B cell (primary cell): ENCODE data around the gene IGLON5. TPM values are rescaled to one million over a fixed set of nuclear protein-coding genes. Genes with fewer than 3 reads are reported as not detected.

Experiments
- ATAC-seq: fragments of 200-7000 bp; cut with Tn5 transposase; one replicate; pipeline ENCODE4 v1.10.0; 2021; ENCODE audit warnings: low read depth, mild to moderate bottlenecking, moderate number of reproducible peaks, moderate library complexity
- CTCF ChIA-PET: fragments of 350-600 bp; sonication (Branson Sonifier 250); formaldehyde crosslinking; loops from one replicate; lab custom pipeline; 2021; ENCODE audit warnings: antibody characterized with exemption, inconsistent platforms; lab: Charles Lee
- POLR2A ChIA-PET: fragments of 350-600 bp; sonication (Branson Sonifier 250); formaldehyde crosslinking; loops from one replicate; lab custom pipeline; 2021; ENCODE audit warnings: antibody characterized with exemption; lab: Charles Lee
- DNase-seq: peaks from one replicate; pipeline ENCODE4 v3.0.0; 2013
- H2AFZ ChIP-seq: 2 replicates; pipeline ENCODE4 v1.6.1; 2012; ENCODE audit warnings: mild to moderate bottlenecking, low read depth, low read length; ENCODE audit not compliant: insufficient read depth, poor library complexity, severe bottlenecking
- H3K27ac ChIP-seq, 2 donors: 1 replicate in 1 of 2; 2 replicates in 1 of 2; pipeline ENCODE4 v1.5.1; 2012 to 2013; ENCODE audit warnings: low read length in 2 of 2, mild to moderate bottlenecking in 2 of 2, moderate library complexity in 1 of 2
- H3K27me3 ChIP-seq, 4 experiments: fragments of 200-600 bp in 1 of 4; sonication (generic) in 1 of 4; replicated peaks in 1 of 4; 1 replicate in 2 of 4; 2 replicates in 2 of 4; pipeline versions ENCODE4 v1.6.1 to v1.7.0; 2013 to 2016; ENCODE audit warnings: low read length in 3 of 4, mild to moderate bottlenecking in 2 of 4, mixed read lengths in 1 of 4, moderate library complexity in 1 of 4; ENCODE audit not compliant: insufficient read depth in 4 of 4, control insufficient read depth in 3 of 4; ENCODE audit errors: control extremely low read depth in 1 of 4
- H3K36me3 ChIP-seq, 2 experiments: replicated peaks in 1 of 2; 1 replicate in 1 of 2; 2 replicates in 1 of 2; pipeline versions ENCODE4 v1.6.1 to v1.7.1; 2013; ENCODE audit warnings: low read length in 1 of 2; ENCODE audit not compliant: insufficient read depth in 2 of 2, control insufficient read depth in 1 of 2; ENCODE audit errors: control extremely low read depth in 1 of 2, extremely low read depth in 1 of 2
- H3K4me1 ChIP-seq, 2 donors: fragments of 200-600 bp in 1 of 2; sonication (generic) in 1 of 2; 1 replicate in 1 of 2; 2 replicates in 1 of 2; pipeline versions ENCODE4 v1.5.1 to v1.6.1; 2013 to 2017; ENCODE audit warnings: low read length in 2 of 2; ENCODE audit not compliant: control insufficient read depth in 2 of 2, insufficient read depth in 2 of 2
- H3K4me2 ChIP-seq: replicated peaks from 2 replicates; pipeline ENCODE3; 2012; ENCODE audit warnings: mild to moderate bottlenecking, low read depth, low read length; ENCODE audit not compliant: poor library complexity, severe bottlenecking
- H3K4me3 ChIP-seq, 5 experiments: fragments of 200-600 bp in 1 of 5; sonication (generic) in 1 of 5; 1 replicate in 3 of 5; 2 replicates in 2 of 5; pipeline versions ENCODE4 v1.5.1 to v1.7.0; 2011 to 2016; ENCODE audit warnings: low read length in 4 of 5, mild to moderate bottlenecking in 4 of 5, low read depth in 2 of 5, control low read depth in 1 of 5, moderate library complexity in 1 of 5; ENCODE audit not compliant: insufficient read depth in 1 of 5; ENCODE audit errors: control extremely low read depth in 1 of 5, extremely low read depth in 1 of 5
- H3K79me2 ChIP-seq: fragments of 200-600 bp; sonication (generic); one replicate; pipeline ENCODE4 v1.6.0; 2016; ENCODE audit warnings: low read length; ENCODE audit not compliant: control insufficient read depth, insufficient read depth
- H3K9ac ChIP-seq: fragments of 200-600 bp; sonication (generic); 2 replicates; pipeline ENCODE4 v1.6.1; 2017; ENCODE audit warnings: mild to moderate bottlenecking, low read length, moderate library complexity
- H3K9me3 ChIP-seq, 3 donors: one replicate each; pipeline versions ENCODE4 v1.6.1 to v1.7.1; 2013; ENCODE audit warnings: low read length in 2 of 3; ENCODE audit not compliant: control insufficient read depth in 2 of 3, insufficient read depth in 1 of 3; ENCODE audit errors: control extremely low read depth in 1 of 3
- H4K20me1 ChIP-seq: 2 replicates; pipeline ENCODE4 v1.6.0; 2012; ENCODE audit warnings: mild to moderate bottlenecking, low read length; ENCODE audit not compliant: insufficient read depth, control insufficient read depth, poor library complexity, severe bottlenecking
- H3K27ac Mint-ChIP-seq: one replicate; pipeline ENCODE4 v1.8.0; 2021; ENCODE audit warnings: mixed read lengths
- H3K27me3 Mint-ChIP-seq: one replicate; pipeline ENCODE4 v1.8.0; 2021; ENCODE audit warnings: mixed read lengths
- H3K4me1 Mint-ChIP-seq: one replicate; pipeline ENCODE4 v1.8.0; 2021; ENCODE audit warnings: mixed read lengths
- H3K4me3 Mint-ChIP-seq: one replicate; pipeline ENCODE4 v1.8.0; 2021; ENCODE audit warnings: mixed read lengths
- H3K9me3 Mint-ChIP-seq: one replicate; pipeline ENCODE4 v1.8.0; 2022; ENCODE audit warnings: mixed read lengths; ENCODE audit not compliant: insufficient read depth
- CTCF ChIP-seq: fragments of 200-600 bp; IDR thresholded peaks from one replicate; pipeline ENCODE4 v1.8.0; 2022; ENCODE audit warnings: antibody characterized with exemption, mild to moderate bottlenecking
- EZH2 ChIP-seq: IDR thresholded peaks from 2 replicates; pipeline ENCODE4 v1.6.1; 2012; ENCODE audit warnings: borderline replicate concordance, low read depth, mild to moderate bottlenecking, moderate library complexity, low read length; ENCODE audit not compliant: insufficient read depth, poor library complexity, severe bottlenecking
- WGBS: methylation state at CpG from one replicate; pipeline ENCODE4 v1.1.5; 2013; ENCODE audit warnings: missing lambda C conversion rate; ENCODE audit not compliant: insufficient coverage; 5-methylcytosine and 5-hydroxymethylcytosine counted together
- intact Hi-C: fragments of 100-400 bp; cut with micrococcal nuclease; formaldehyde crosslinking; loops from one replicate; pipeline ENCODE4 v1.10.0; 2022
- polyA plus RNA-seq: library from polyadenylated mRNA; depleted of rRNA; stranded (reverse); fragments of >200 nt; gene quantifications from 2 replicates; pipeline ENCODE4 v1.2.3, GENCODE V29; 2012
- total RNA-seq, 2 donors: library from RNA; stranded (reverse); fragments of 120-200 nt in 1 of 2; gene quantifications; 1 replicate in 1 of 2; 2 replicates in 1 of 2; pipeline versions ENCODE4 v1.2.3 to v1.2.4, GENCODE V29; 2013 to 2022

The IGLON5 gene
- total and polyA plus RNA-seq, 2 donors (not counting 1 experiment from before 2014, with no cell fraction given), result not detected

GRCh38 chr19:51366389-51367254 lies 55.2 kb downstream of the IGLON5 start:
- H2AFZ ChIP-seq, result peak overlapping the region; percentile 89
- CTCF ChIA-PET, result interaction anchor here (1.0 to 2.0 kb wide), 14 partner anchors 16 to 295 kb away, joined by 3 to 7 read pairs (median 4); partner anchors contain the start of gene VSIG10L

More at GRCh38 chr19:51366389-51367254, 55.2 kb downstream of the IGLON5 start:
- POLR2A ChIA-PET, result interaction anchor here (0.9 to 1.7 kb wide), 4 partner anchors 25 to 51 kb away, joined by 5 to 12 read pairs (median 9); partner anchors contain the start of genes SIGLEC10 and VSIG10L
- Mint-ChIP-seq H3K27ac (peak overlapping the region; percentile 95), H3K4me1 (peaks cover 37% of the 10 kb centered on the region), H3K27me3 (no peaks in the 10 kb centered on the region), H3K9me3 (no peaks in the 10 kb centered on the region), H3K4me3 (peak overlapping the region; percentile 97)
- Histone ChIP-seq H3K27ac (peak overlapping the region; percentile 80 to 87), H3K9ac (peak overlapping the region; percentile 83), H3K4me2 (peak overlapping the region; percentile 98), H3K9me3 (no peaks in the 10 kb centered on the region), H3K79me2 (peaks cover 11% of the 10 kb centered on the region), H4K20me1 (no peaks in the 10 kb centered on the region), H3K4me3 (peak overlapping the region; percentile 73 to 94 (median 78)), H3K36me3 (no peaks in the 10 kb centered on the region), H3K4me1 (peaks cover 5 to 31% of the 10 kb centered on the region in 2 donors), H3K27me3 (no peaks in the 10 kb centered on the region)
- intact Hi-C loops, result loop anchor here (1.0 to 2.0 kb wide), 8 partner anchors 22 to 338 kb away; partner anchors contain the start of gene SIGLEC10
- ATAC-seq (peak; percentile 49), DNase-seq (peak; percentile 93)
- TF ChIP-seq CTCF (no peak), EZH2 (no peak)
- under 1% methylated on average over 48 of the region's 54 CpGs for WGBS
